ENCODE results near the gene SLC9C2. TPM values are rescaled to one million over a fixed set of nuclear protein-coding genes. Genes with fewer than 3 reads are reported as not detected.

The SLC9C2 gene
- total RNA-seq, 1 experiment from 2014 or later = not detected

GRCh38 chr1:173470608-173471007, 132.3 kb downstream of the SLC9C2 start (continued):
- TF ChIP-seq SP1 (CRISPR knock-in tag; conservative IDR thresholded peaks at IDR 0.05) (no peak), NFATC4 (CRISPR knock-in tag; IDR thresholded peaks at IDR 0.05) (no peak), NFYB (CRISPR knock-in tag; conservative IDR thresholded peaks at IDR 0.05; ENCODE audit: low read depth) (no peak)

GRCh38 chr1:173469656-173470055, 133.2 kb downstream of the SLC9C2 start:
- H3K9me3 Mint-ChIP-seq = peaks cover 78% of the 10 kb centered on the region
- H3K4me1 Mint-ChIP-seq = peaks cover 6% of the 10 kb centered on the region; the same call in 1 of the 2 replicates
- peaks cover 96% of the 10 kb centered on the region for H3K36me3 Mint-ChIP-seq
- H3K4me3 Mint-ChIP-seq = no peak overlapping the region
- ChIA-PET CTCF (no interaction called here), POLR2A (no interaction called here)
- DNase-seq (ENCODE audit: low spot score) (no peak), ATAC-seq (no peak)
- H3K27ac Mint-ChIP-seq = no peak overlapping the region
- no peaks in the 10 kb centered on the region; the same call in 1 of the 2 replicates for H3K27me3 Mint-ChIP-seq (ENCODE audit: low read depth)
- no peak for TF ChIP-seq MYBL2 (CRISPR knock-in tag; IDR thresholded peaks at IDR 0.05)
- no peak for TF ChIP-seq ERG (CRISPR knock-in tag; IDR thresholded peaks at IDR 0.05)
- TF ChIP-seq RORB (CRISPR knock-in tag; IDR thresholded peaks at IDR 0.05) = no peak
- TF ChIP-seq PREB (CRISPR knock-in tag; IDR thresholded peaks at IDR 0.05; ENCODE audit: borderline replicate concordance) = no peak
- TF ChIP-seq E2F5 (CRISPR knock-in tag; IDR thresholded peaks at IDR 0.05) = no peak
- TF ChIP-seq RELA (CRISPR knock-in tag; IDR thresholded peaks at IDR 0.05; ENCODE audit: borderline replicate concordance) = no peak
- no peak for TF ChIP-seq ARID4B (CRISPR knock-in tag; IDR thresholded peaks at IDR 0.05; ENCODE audit: borderline replicate concordance)
- TF ChIP-seq NR2C2 (CRISPR knock-in tag; IDR thresholded peaks at IDR 0.05) = no peak
- no peak for TF ChIP-seq IRF1 (CRISPR knock-in tag; IDR thresholded peaks at IDR 0.05)
- no peak for TF ChIP-seq ZNF232 (CRISPR knock-in tag; IDR thresholded peaks at IDR 0.05)
- no peak for TF ChIP-seq ZNF423 (CRISPR knock-in tag; IDR thresholded peaks at IDR 0.05)
- no peak for TF ChIP-seq GRHL2 (CRISPR knock-in tag; IDR thresholded peaks at IDR 0.05; ENCODE audit: insufficient replicate concordance, severe bottlenecking)
- TF ChIP-seq ZNF425 (CRISPR knock-in tag; conservative IDR thresholded peaks at IDR 0.05) = no peak
- TF ChIP-seq TEAD4 (CRISPR knock-in tag; IDR thresholded peaks at IDR 0.05) = no peak
- no peak for TF ChIP-seq ZNF281 (CRISPR knock-in tag; IDR thresholded peaks at IDR 0.05)
- TF ChIP-seq CREM (CRISPR knock-in tag; IDR thresholded peaks at IDR 0.05) = no peak
- no peak for TF ChIP-seq IRF2 (CRISPR knock-in tag; IDR thresholded peaks at IDR 0.05; ENCODE audit: borderline replicate concordance, low read depth)
- no peak for TF ChIP-seq GTF2I (CRISPR knock-in tag; conservative IDR thresholded peaks at IDR 0.05)
- no peak for TF ChIP-seq TP53 (CRISPR knock-in tag; IDR thresholded peaks at IDR 0.05)
- TF ChIP-seq ATF2 (CRISPR knock-in tag; IDR thresholded peaks at IDR 0.05; ENCODE audit: borderline replicate concordance, low read depth) = no peak
